DMS 273 (cell line): ENCODE results near the gene SLC35F3.
A peak's percentile ranks its signal among the peaks of the same experiment; 100 is the strongest.
"Not testable (repeated sequence)": the region's sequence is repeated elsewhere in the genome, so short reads cannot be mapped to it uniquely, and the experiment has no call there.

Source experiments
- DNase-seq: peaks from one replicate; lab custom pipeline; 2025; ENCODE audit not compliant: unreplicated experiment; lab: John Stamatoyannopoulos, UW

Gene SLC35F3

DNA sequence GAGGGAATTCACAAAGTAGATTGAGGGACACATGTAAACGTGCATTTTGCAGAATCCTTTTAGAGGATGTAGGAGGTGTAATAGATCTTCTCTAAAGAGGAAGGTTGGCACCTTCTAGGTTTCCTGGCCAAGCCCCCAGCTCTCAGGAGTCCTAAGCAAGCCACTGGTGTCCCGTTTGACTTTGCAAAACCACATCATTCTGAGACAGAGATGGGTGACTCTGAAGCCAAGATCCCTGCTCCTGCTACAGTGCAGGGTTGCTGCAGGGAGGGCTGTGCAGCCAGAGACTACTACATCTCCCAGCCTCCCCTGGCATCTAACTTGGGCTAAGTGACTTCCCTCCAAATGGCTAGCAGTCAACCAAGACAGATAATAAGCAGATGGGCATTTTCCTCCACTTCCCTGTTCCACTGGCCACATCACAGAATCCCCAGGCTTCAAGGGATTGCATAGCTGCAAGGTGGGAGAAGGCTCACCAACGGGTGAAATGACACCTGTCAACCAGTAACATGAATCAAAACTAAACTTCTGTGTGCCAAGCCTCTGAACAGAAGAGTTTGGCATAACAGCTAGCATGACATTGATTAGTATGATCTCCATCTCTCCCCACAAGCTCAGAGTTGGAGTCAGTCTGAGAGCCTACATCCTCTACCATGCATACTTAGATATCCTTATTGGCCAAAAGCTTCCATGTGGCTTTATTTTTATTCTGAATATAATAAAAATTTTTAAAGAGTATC lies 339.2 kb downstream of the SLC35F3 start:
- DNase-seq: no peak

GRCh38 chr1:234244482-234244881 lies 340.0 kb downstream of the SLC35F3 start:
- DNase-seq: no peak

- no peak for DNase-seq
Measured at GRCh38 chr1:234246638-234247116, 342.2 kb downstream of the SLC35F3 start.

GRCh38 chr1:234247746-234248145 lies 343.3 kb downstream of the SLC35F3 start:
- DNase-seq: not testable (repeated sequence)

DNA sequence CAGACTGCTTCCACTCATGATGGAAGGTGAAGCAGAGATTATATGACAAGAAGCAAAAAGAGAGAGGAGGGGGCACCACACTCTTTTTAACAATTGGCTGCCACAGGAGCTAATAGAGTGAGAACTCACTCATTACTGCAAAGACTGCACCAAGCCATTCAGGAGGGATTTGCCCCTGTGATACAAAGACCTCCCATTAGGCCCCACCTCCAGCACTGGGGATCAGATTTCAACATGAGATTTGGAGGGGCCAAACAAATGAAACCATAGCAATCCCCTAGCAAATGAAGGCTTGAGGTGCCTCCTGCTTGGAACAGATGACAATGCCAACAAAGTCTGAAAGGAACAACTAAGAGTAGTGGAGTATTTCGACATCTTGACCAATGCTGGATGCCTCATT lies 346.3 kb downstream of the SLC35F3 start:
- DNase-seq: no peak

DNA sequence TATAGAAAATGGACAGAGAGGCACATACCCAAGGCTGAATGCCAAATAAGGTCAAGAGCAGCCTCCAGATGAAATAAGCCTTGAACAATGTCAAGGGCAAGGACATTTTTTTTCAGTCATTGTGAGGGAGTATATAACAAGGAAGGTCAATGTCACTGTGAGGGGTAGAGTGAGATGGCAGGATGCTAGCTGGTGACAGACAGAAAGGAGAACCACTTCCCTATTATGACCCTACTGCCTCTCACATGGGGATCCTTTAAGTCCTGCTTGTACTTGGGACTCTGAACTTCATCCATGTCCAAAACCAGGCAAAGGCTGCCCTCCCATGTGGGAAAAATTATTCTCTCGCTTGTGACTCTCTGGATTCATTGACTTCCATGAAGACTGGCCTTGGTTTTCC lies 349.3 kb downstream of the SLC35F3 start:
- no peak for DNase-seq

- DNase-seq: no peak
Measured at GRCh38 chr1:234256359-234256758, 351.9 kb downstream of the SLC35F3 start.

GRCh38 chr1:234258071-234258470 lies 353.6 kb downstream of the SLC35F3 start:
- DNase-seq: no peak

DNA sequence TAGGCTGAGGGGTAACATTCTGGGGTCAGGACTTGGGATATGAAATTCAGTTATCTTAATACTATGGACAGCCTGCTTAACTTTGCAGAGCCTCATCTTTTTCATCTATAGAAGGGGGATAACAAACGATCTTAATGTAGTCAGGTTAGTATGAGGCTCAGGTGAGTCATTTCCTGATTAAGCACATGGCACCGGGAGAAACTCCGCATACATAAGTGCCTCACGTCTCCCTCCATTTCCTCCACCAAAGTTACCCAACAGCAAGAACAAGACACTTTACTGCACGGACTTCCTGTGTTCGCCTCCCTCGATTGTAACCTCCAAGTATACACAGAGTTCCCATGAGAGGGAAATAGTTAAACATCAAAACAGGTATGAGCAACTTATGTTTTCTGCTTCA lies 356.1 kb downstream of the SLC35F3 start:
- DNase-seq: no peak

DNA sequence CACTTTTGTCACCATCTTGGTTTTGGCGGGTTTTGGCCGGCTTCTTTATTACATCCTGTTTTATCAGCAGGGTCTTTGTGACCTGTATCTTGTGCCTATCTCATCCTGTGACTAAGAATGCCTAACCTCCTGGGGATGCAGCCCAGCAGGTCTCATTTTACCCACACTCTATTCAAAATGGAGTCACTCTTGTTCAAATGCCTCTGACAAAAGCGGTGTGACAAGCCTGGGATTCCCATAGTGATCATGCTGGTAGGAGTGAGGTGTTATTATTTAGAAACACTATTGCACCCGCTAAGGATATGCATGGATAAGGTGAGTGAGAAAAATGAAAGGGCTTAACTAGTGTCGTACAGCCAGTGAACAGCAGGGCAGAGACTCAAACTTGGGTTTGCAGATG lies 357.1 kb downstream of the SLC35F3 start:
- DNase-seq: no peak

GRCh38 chr1:234262007-234262753 lies 357.7 kb downstream of the SLC35F3 start:
- no peak for DNase-seq

- DNase-seq: no peak
Measured at GRCh38 chr1:234262754-234263105, 358.3 kb downstream of the SLC35F3 start.

- no peak for DNase-seq
Measured at GRCh38 chr1:234264832-234265231, 360.4 kb downstream of the SLC35F3 start.

DNA sequence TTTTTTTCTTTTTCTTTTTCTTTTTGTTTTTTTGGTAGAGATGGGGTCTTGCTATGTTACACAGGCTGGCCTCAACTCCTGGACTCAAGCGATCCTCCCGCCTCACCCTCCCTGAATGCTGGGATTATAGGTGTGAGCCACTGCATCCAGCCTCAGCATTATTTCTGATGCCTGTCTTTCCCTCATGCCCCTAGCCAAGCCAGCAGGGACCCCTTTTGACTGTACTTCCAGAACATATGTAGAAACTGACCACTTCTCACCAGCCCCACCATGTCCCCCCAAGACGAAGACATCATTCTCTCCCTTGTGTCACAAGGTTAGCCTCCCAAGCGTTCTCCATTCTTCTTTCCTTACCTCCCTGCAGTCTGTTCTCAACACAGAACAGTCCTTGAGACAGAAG lies 360.8 kb downstream of the SLC35F3 start:
- no peak for DNase-seq

- DNase-seq: no peak
Measured at GRCh38 chr1:234265861-234266260, 361.4 kb downstream of the SLC35F3 start.

DNA sequence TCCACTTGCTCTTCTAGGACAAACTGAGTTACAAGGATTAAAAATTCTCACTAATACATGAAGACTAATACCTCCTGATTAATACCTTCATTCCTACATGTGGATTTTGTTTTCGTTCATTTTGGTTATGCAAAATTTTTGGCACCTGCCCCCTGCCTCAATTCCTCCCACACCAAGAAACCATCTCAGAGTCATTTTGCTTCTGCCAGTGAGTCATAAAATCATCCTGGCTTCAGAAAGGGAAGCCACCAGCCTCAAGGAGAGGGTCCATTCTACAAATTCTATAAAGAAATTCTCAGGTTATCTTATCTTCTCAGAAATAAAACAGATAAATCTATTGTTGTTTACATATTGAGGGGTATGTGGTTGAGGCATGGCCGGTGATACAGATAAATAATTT lies 365.6 kb downstream of the SLC35F3 start:
- DNase-seq: no peak

GRCh38 chr1:234270581-234271242 lies 366.2 kb downstream of the SLC35F3 start:
- no peak for DNase-seq

GRCh38 chr1:234271243-234271606 lies 366.7 kb downstream of the SLC35F3 start:
- DNase-seq: no peak

DNA sequence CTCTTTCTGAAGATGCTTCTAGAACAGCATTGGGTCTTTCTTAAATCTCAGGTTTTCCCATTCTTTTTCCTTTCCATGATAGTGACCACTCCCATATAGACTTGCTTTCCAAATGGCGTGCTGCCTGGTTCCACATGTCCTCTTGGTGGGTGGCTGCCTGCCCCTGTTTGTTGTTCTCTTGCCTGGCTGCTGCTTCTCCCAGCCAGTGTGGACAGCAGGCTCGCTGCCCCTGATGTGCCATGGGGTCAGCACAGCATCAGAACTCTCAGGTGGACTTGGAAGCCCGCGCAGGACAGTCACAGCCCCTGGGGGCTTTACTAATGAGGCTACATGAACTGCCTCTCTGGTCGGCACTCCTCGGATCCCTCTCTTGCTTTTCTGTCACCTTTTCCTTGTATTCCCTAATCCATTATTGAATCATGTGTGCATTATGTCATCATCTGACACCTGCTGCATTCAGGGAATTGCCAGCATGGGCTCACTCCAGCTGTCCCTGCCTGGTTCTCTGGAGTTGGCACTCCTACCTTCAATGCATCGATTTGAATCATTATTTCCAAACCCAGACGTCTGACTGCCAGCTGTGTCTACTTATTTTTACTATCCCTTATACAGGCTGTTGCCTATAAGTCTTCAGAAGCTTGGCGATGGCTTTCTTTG lies 368.3 kb downstream of the SLC35F3 start:
- DNase-seq: peak; percentile 46

- no peak for DNase-seq
Measured at GRCh38 chr1:234273981-234274380, 369.5 kb downstream of the SLC35F3 start.

DNA sequence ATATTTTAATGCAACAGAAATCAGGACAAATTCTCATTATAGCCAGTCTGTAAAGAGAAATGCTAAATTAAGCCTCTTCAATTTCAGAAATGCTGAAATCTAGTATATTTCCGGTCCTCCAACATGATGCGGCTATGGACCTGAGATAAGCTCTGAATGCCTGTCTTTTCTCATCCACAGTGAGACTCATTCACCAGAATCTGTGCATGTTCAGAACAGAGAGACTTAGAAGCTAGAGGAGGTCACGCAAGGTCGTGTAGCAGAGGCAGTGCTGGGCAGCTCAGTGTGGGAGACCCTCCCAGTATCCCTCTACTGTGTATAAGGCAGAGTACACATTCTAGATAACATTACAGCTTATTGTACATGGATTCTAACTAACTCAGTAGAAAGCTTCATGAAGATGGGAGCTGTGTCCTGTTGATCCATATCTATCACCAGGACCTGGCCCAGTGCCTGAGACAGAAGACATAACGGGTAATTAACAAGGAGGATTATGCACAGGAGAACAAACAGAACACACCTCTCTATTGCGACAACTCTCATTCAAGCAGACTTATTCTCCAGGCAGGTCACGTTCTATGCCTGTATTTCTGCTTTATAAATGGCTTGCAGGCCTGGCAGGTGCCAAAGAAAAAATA lies 371.8 kb downstream of the SLC35F3 start:
- DNase-seq: no peak
